Activated CD8-positive, alpha-beta T cell treated with anti-CD3 and anti-CD28 coated beads for 36 hours (primary cell): ENCODE data around the gene PDE9A. TPM values are rescaled to one million over a fixed set of nuclear protein-coding genes. Genes with fewer than 3 reads are reported as not detected.

Source experiments
- ATAC-seq: fragments of 200-7000 bp; cut with Tn5 transposase; one replicate; pipeline ENCODE4 v1.10.0; 2021; ENCODE audit warnings: mild to moderate bottlenecking, moderate library complexity
- CTCF ChIA-PET: fragments of 350-600 bp; sonication (Branson Sonifier 250); formaldehyde crosslinking; loops from one replicate; lab custom pipeline; 2021; ENCODE audit warnings: antibody characterized with exemption; lab: Charles Lee
- POLR2A ChIA-PET: fragments of 350-600 bp; sonication (Branson Sonifier 250); formaldehyde crosslinking; loops from one replicate; lab custom pipeline; 2021; ENCODE audit warnings: antibody characterized with exemption; lab: Charles Lee
- DNase-seq: peaks from one replicate; pipeline ENCODE4 v3.0.0-alpha.2; 2020
- H3K27ac Mint-ChIP-seq: one replicate; pipeline ENCODE4 v1.8.0; 2021; ENCODE audit warnings: mild to moderate bottlenecking, mixed read lengths
- H3K27me3 Mint-ChIP-seq: one replicate; pipeline ENCODE4 v1.8.0; 2021; ENCODE audit warnings: mixed read lengths
- H3K36me3 Mint-ChIP-seq: one replicate; pipeline ENCODE4 v1.8.0; 2021; ENCODE audit warnings: low read depth, mixed read lengths
- H3K4me1 Mint-ChIP-seq: one replicate; pipeline ENCODE4 v1.8.0; 2021; ENCODE audit warnings: low read depth, mixed read lengths
- H3K4me3 Mint-ChIP-seq: one replicate; pipeline ENCODE4 v1.8.0; 2021; ENCODE audit warnings: mild to moderate bottlenecking, moderate library complexity, mixed read lengths
- H3K9me3 Mint-ChIP-seq: one replicate; pipeline ENCODE4 v1.8.0; 2021; ENCODE audit warnings: mixed read lengths
- intact Hi-C: fragments of 100-400 bp; cut with micrococcal nuclease; formaldehyde crosslinking; loops from one replicate; pipeline ENCODE4 v1.10.0; 2022
- total RNA-seq, 2 experiments: library from RNA; stranded (reverse); gene quantifications; one replicate each; pipeline ENCODE4 v1.2.3, GENCODE V29; 2021
- TF ChIP-seq, protein P1 (sequence below): fragments of 200-600 bp; IDR thresholded peaks from one replicate; pipeline ENCODE4 v1.8.0; 2022; ENCODE audit warnings: antibody characterized with exemption, mild to moderate bottlenecking

Gene PDE9A
- total RNA-seq, 2 experiments from 2014 or later = 11.1 to 11.5 TPM

DNA sequence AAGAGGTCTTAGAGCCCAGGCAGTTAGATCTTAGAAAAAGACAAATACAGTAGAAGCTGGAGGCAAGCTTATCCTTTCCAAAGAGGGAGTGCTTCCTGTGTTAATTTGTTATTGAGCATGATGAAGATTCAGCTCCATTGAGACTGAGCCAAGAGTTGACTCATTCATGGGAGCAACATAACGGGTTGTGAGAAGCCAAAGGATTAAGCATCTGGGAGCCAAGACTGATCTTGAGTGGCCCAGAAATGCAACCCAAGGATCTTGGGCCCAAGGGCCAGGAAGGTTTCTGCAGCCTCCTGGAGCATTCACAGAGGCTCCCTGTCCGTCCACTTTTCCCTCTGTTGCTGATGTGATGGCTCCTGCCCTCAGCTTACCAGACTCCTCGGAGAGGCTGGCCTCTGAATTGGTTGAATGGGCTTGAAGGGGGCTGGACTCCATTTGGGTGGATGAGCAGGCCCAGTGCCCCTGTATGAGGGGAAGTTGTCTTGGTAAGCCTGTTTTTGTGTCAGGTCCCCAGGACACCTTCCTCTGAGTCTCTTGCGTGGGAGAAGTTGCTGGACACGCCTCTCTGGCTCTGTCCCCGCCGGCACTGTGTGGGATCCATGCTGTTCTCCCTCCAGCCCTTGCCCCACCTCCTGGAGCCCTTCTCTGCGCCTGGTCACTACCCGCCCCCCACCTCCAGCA lies 42.4 kb downstream of the PDE9A start:
- ChIA-PET POLR2A (no interaction called here), CTCF (no interaction called here)
- H3K4me1 Mint-ChIP-seq = no peaks in the 10 kb centered on the region
- intact Hi-C loops = no loop called here
- DNase-seq (no peak), ATAC-seq (no peak)
- no peak overlapping the region for H3K27ac Mint-ChIP-seq
- H3K27me3 Mint-ChIP-seq = no peaks in the 10 kb centered on the region
- H3K4me3 Mint-ChIP-seq = no peak overlapping the region
- TF ChIP-seq, protein P1, sequence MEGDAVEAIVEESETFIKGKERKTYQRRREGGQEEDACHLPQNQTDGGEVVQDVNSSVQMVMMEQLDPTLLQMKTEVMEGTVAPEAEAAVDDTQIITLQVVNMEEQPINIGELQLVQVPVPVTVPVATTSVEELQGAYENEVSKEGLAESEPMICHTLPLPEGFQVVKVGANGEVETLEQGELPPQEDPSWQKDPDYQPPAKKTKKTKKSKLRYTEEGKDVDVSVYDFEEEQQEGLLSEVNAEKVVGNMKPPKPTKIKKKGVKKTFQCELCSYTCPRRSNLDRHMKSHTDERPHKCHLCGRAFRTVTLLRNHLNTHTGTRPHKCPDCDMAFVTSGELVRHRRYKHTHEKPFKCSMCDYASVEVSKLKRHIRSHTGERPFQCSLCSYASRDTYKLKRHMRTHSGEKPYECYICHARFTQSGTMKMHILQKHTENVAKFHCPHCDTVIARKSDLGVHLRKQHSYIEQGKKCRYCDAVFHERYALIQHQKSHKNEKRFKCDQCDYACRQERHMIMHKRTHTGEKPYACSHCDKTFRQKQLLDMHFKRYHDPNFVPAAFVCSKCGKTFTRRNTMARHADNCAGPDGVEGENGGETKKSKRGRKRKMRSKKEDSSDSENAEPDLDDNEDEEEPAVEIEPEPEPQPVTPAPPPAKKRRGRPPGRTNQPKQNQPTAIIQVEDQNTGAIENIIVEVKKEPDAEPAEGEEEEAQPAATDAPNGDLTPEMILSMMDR = no peak
- no peaks in the 10 kb centered on the region for H3K36me3 Mint-ChIP-seq
- H3K9me3 Mint-ChIP-seq = no peaks in the 10 kb centered on the region

DNA sequence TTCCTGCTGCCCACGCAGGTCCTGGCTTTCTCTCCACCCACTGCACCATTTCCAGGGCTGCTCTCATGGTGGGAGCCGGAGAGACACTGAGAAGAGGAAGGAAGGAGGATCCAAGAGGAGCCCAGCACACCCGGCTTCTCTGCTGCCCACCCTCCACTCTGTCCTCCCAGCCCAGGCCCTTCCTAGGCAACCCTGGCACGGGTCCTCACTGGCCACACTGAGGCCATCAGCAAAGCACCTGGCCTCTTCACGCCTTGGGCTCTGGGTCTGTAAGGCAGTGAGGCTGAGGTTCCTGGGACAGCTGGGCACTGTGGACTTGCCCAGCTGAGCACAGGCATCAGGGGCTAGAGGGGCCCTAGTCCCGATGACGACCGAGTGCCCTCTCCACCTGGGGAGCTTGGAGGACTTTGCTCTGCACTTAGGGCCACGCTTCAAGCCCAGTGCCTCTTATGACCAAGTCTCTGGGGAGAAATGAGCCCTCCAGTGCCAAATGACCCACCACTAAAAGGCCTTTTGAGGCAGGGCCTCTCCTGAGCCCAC lies 43.1 kb downstream of the PDE9A start:
- Mint-ChIP-seq H3K9me3 (no peaks in the 10 kb centered on the region), H3K4me1 (no peaks in the 10 kb centered on the region), H3K27ac (no peak overlapping the region), H3K36me3 (no peaks in the 10 kb centered on the region), H3K27me3 (no peaks in the 10 kb centered on the region), H3K4me3 (no peak overlapping the region)
- TF ChIP-seq, protein P1 = no peak
- ATAC-seq (no peak), DNase-seq (no peak)
- ChIA-PET POLR2A (no interaction called here), CTCF (interaction anchor here (0.9 kb wide), 1 partner anchor 11 kb away, joined by 3 read pairs; no protein-coding TSS in a partner anchor)
- intact Hi-C loops = no loop called here

DNA sequence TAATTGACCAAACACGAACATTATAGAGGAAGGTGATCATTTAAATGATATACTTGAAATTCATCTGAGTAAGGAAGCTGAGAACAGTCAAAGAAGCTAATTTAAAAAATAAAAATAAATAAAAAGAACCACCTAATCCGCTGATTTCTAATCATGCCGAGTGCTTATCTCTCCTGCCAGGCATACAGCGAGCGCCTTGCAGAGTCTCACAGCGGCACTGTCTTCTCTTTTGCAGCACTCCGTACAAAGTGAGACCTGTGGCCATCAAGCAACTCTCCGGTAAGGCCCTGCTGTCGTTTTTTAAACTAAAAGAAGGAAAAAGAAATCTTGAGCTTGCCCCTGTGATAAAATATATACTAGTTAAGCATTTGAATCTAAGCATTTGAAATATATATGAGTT lies 45.3 kb downstream of the PDE9A start:
- POLR2A ChIA-PET = interaction anchor here (1.0 kb wide), 1 partner anchor 39 kb away, joined by 3 read pairs; no protein-coding TSS in a partner anchor
- no peaks in the 10 kb centered on the region for H3K4me1 Mint-ChIP-seq
- no peaks in the 10 kb centered on the region for H3K27me3 Mint-ChIP-seq
- no peak overlapping the region for H3K27ac Mint-ChIP-seq
- DNase-seq (no peak), ATAC-seq (no peak)
- CTCF ChIA-PET = no interaction called here
- intact Hi-C loops = no loop called here
- H3K9me3 Mint-ChIP-seq = no peaks in the 10 kb centered on the region
- H3K36me3 Mint-ChIP-seq = no peaks in the 10 kb centered on the region
- H3K4me3 Mint-ChIP-seq = no peak overlapping the region
- TF ChIP-seq, protein P1 = no peak

DNA sequence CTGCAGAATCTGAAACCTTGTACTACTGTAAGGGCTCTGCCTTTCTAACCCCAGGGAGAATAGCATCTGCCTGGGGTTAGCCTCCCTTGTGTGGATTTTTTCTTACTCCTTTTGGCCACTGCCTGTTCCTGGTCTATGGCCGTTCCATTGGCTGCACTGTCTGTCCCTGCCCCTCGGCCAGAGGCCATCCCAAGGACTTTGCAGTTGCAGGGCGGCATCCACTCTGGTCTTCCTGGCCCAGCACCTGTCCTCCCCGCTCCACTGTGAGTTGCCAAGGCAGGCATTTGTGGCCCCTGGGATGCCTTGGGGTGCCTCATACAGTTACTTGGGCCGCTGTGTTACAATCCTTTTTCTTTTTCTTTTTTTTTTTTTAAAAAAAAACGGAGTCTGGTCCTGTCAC lies 45.8 kb downstream of the PDE9A start:
- ATAC-seq (no peak), DNase-seq (no peak)
- Mint-ChIP-seq H3K4me1 (no peaks in the 10 kb centered on the region), H3K27ac (no peak overlapping the region), H3K27me3 (no peaks in the 10 kb centered on the region), H3K9me3 (no peaks in the 10 kb centered on the region), H3K4me3 (no peak overlapping the region), H3K36me3 (no peaks in the 10 kb centered on the region)
- ChIA-PET POLR2A (interaction anchor here (0.7 to 1.0 kb wide), 2 partner anchors 39 to 142 kb away, joined by 3 read pairs; no protein-coding TSS in a partner anchor), CTCF (interaction anchor here (0.6 kb wide), 1 partner anchor 134 kb away, joined by 3 read pairs; no protein-coding TSS in a partner anchor)
- intact Hi-C loops = no loop called here
- TF ChIP-seq, protein P1 = no peak
